Neural cell (in vitro differentiated cells): ENCODE measurements around the gene EOGT. TPM values are rescaled to one million over a fixed set of nuclear protein-coding genes. Genes with fewer than 3 reads are reported as not detected.

Experiments used
- H2AFZ ChIP-seq: fragments of 200-600, 300-800 bp; sonication (generic), shearing (Covaris generic); 2 replicates; pipeline ENCODE4 v1.6.0; 2014; ENCODE audit warnings: low read depth, mild to moderate bottlenecking, antibody characterized with exemption, low read length, moderate library complexity
- H3F3A ChIP-seq: fragments of 200-600 bp; shearing (Covaris generic); 2 replicates; pipeline ENCODE4 v1.6.1; 2016; ENCODE audit warnings: mild to moderate bottlenecking, moderate library complexity, mixed read lengths, antibody characterized with exemption, low read length; ENCODE audit not compliant: insufficient read depth, poor library complexity, severe bottlenecking
- H3K27ac ChIP-seq: fragments of 200-600, 300-800 bp; sonication (generic), shearing (Covaris generic); 2 replicates; pipeline ENCODE4 v1.5.1; 2014; ENCODE audit warnings: mild to moderate bottlenecking, low read length, moderate library complexity
- H3K27me3 ChIP-seq: fragments of 300-800, 200-600 bp; sonication (generic), shearing (Covaris generic); 2 replicates; pipeline ENCODE4 v1.6.0; 2014; ENCODE audit warnings: mild to moderate bottlenecking, low read depth, low read length, moderate library complexity; ENCODE audit not compliant: insufficient read depth
- H3K36me3 ChIP-seq: fragments of 300-800, 200-600 bp; sonication (generic), shearing (Covaris generic); 2 replicates; pipeline ENCODE4 v1.5.1; 2014; ENCODE audit warnings: mild to moderate bottlenecking, antibody characterized with exemption, low read length, moderate library complexity; ENCODE audit not compliant: insufficient read depth
- H3K4me2 ChIP-seq: fragments of 300-800, 200-600 bp; sonication (generic), shearing (Covaris generic); 2 replicates; pipeline ENCODE4 v1.6.0; 2014; ENCODE audit warnings: mild to moderate bottlenecking, low read length
- H3K4me3 ChIP-seq: fragments of 300-800, 200-600 bp; sonication (generic), shearing (Covaris generic); 2 replicates; pipeline ENCODE4 v1.5.1; 2014; ENCODE audit warnings: mild to moderate bottlenecking, low read length, moderate library complexity
- H3K79me2 ChIP-seq: fragments of 200-600 bp; shearing (Covaris generic); replicated peaks from 2 replicates; pipeline ENCODE4 v1.6.0; 2014; ENCODE audit warnings: mild to moderate bottlenecking, low read length, moderate library complexity; ENCODE audit not compliant: insufficient read depth
- H3K9ac ChIP-seq: fragments of 300-800, 200-600 bp; sonication (generic), shearing (Covaris generic); 2 replicates; pipeline ENCODE4 v1.6.1; 2016; ENCODE audit warnings: mild to moderate bottlenecking, low read length, mixed read lengths
- H3K9me2 ChIP-seq: fragments of 200-600 bp; shearing (Covaris generic); 2 replicates; pipeline ENCODE4 v1.6.1; 2016; ENCODE audit warnings: mild to moderate bottlenecking, low read length, mixed read lengths; ENCODE audit not compliant: insufficient read depth
- H3K9me3 ChIP-seq: fragments of 200-600, 300-800 bp; sonication (generic), shearing (Covaris generic); 2 replicates; pipeline ENCODE4 v1.6.1; 2016; ENCODE audit warnings: mild to moderate bottlenecking, mixed run types, low read length, moderate library complexity, mixed read lengths
- H4K20me1 ChIP-seq: fragments of 200-600 bp; shearing (Covaris generic); 2 replicates; pipeline ENCODE4 v1.6.1; 2016; ENCODE audit warnings: mild to moderate bottlenecking, mixed run types; ENCODE audit not compliant: insufficient read depth
- CTCF ChIP-seq: fragments of 450-650 bp; IDR thresholded peaks from 2 replicates; pipeline ENCODE4 v1.5.1; 2014; ENCODE audit warnings: antibody characterized with exemption, mild to moderate bottlenecking, moderate library complexity; ENCODE audit not compliant: poor library complexity, severe bottlenecking
- EP300 ChIP-seq: fragments of 450-650 bp; conservative IDR thresholded peaks from 2 replicates; pipeline ENCODE4 v1.6.1; 2014; ENCODE audit warnings: antibody characterized with exemption, mild to moderate bottlenecking, moderate library complexity; ENCODE audit not compliant: poor library complexity, severe bottlenecking
- EZH2 ChIP-seq: fragments of 200-600, 300-800 bp; shearing (Covaris generic), sonication (generic); IDR thresholded peaks from 2 replicates; pipeline ENCODE4 v1.6.1; 2014; ENCODE audit warnings: antibody characterized with exemption, low read length, borderline replicate concordance, mild to moderate bottlenecking; ENCODE audit not compliant: insufficient read depth, poor library complexity, severe bottlenecking
- MXI1 ChIP-seq: fragments of 450-650 bp; conservative IDR thresholded peaks from 2 replicates; pipeline ENCODE4 v1.6.1; 2014; ENCODE audit warnings: antibody characterized with exemption, mild to moderate bottlenecking; ENCODE audit not compliant: poor library complexity, severe bottlenecking
- POLR2AphosphoS5 ChIP-seq: IDR thresholded peaks from 2 replicates; pipeline ENCODE4 v1.6.1; 2012
- RAD21 ChIP-seq: fragments of 450-650 bp; conservative IDR thresholded peaks from 2 replicates; pipeline ENCODE4 v1.6.1; 2014; ENCODE audit warnings: antibody characterized with exemption, mild to moderate bottlenecking, moderate library complexity
- REST ChIP-seq: IDR thresholded peaks from 2 replicates; pipeline ENCODE4 v1.6.1; 2012; ENCODE audit warnings: borderline replicate concordance
- SMC3 ChIP-seq: fragments of 450-650 bp; conservative IDR thresholded peaks from 2 replicates; pipeline ENCODE4 v1.6.1; 2014; ENCODE audit warnings: antibody characterized with exemption, mild to moderate bottlenecking, moderate library complexity; ENCODE audit not compliant: poor library complexity
- TAF1 ChIP-seq: IDR thresholded peaks from 2 replicates; pipeline ENCODE4 v1.6.1; 2012; ENCODE audit warnings: low read depth
- polyA plus RNA-seq: library from polyadenylated mRNA; depleted of rRNA; stranded (reverse); fragments of >200 nt; gene quantifications from 2 replicates; pipeline ENCODE4 v1.2.3, GENCODE V29; 2014

EOGT gene
- polyA plus RNA-seq, 1 donor from 2014 or later = 3.2 TPM

GRCh38 chr3:69052472-69052898 is 39.0 kb upstream of the EOGT start:
- Histone ChIP-seq H3K9me3 (no peaks in the 10 kb centered on the region), H3K27ac (peak overlapping the region; percentile 86), H3K9ac (peak overlapping the region; percentile 92), H3K4me3 (peak overlapping the region; percentile 81), H3K79me2 (peaks cover 19% of the 10 kb centered on the region), H3K36me3 (peaks cover 5% of the 10 kb centered on the region), H3F3A (no peaks in the 10 kb centered on the region), H2AFZ (peak overlapping the region; percentile 73), H3K4me2 (peak overlapping the region; percentile 83), H4K20me1 (no peaks in the 10 kb centered on the region), H3K27me3 (no peaks in the 10 kb centered on the region), H3K9me2 (no peaks in the 10 kb centered on the region)
- no peak for TF ChIP-seq POLR2AphosphoS5
- TF ChIP-seq SMC3 = peak; percentile 12
- TF ChIP-seq EZH2 = no peak
- no peak for TF ChIP-seq EP300
- TF ChIP-seq CTCF = peak; percentile 32
- no peak for TF ChIP-seq RAD21
- TF ChIP-seq MXI1 = peak; percentile 55
- no peak for TF ChIP-seq TAF1
- no peak for TF ChIP-seq REST

GRCh38 chr3:69051756-69052471 is 38.4 kb upstream of the EOGT start, which contains the start of gene TMF1:
TMF1 (minus strand) TSS chr3:69052333; CDS start chr3:69052086, 247 bp downstream.
- peak within 1 kb of the TSS; percentile 92 for H3K9ac ChIP-seq
- no peaks in the 10 kb centered on the region for H3K9me3 ChIP-seq
- TF ChIP-seq EZH2 (no peak), REST (no peak), RAD21 (no peak), CTCF (no peak), EP300 (peak; percentile 61), TAF1 (peak; percentile 65), POLR2AphosphoS5 (peak; percentile 98), MXI1 (peak; percentile 90), SMC3 (peak; percentile 27)
- H3K27me3 ChIP-seq = no peaks in the 10 kb centered on the region
- H4K20me1 ChIP-seq = no peaks in the 10 kb centered on the region
- peaks cover 8% of the 10 kb centered on the region for H3K36me3 ChIP-seq
- H3K4me3 ChIP-seq = peak within 1 kb of the TSS; percentile 81
- peak within 1 kb of the TSS; percentile 83 for H3K4me2 ChIP-seq
- peaks cover 19% of the 10 kb centered on the region for H3K79me2 ChIP-seq
- peak within 1 kb of the TSS; percentile 88 for H2AFZ ChIP-seq
- H3K27ac ChIP-seq = peak within 1 kb of the TSS; percentile 86
- no peaks in the 10 kb centered on the region for H3K9me2 ChIP-seq
- no peaks in the 10 kb centered on the region for H3F3A ChIP-seq
